Measurements from ENCODE around the gene MMP7. TPM values are rescaled to one million over a fixed set of nuclear protein-coding genes. Genes with fewer than 3 reads are reported as not detected.

Gene MMP7
- total RNA-seq, 2 donors from 2014 or later, result 54.5 to 105 TPM

DNA sequence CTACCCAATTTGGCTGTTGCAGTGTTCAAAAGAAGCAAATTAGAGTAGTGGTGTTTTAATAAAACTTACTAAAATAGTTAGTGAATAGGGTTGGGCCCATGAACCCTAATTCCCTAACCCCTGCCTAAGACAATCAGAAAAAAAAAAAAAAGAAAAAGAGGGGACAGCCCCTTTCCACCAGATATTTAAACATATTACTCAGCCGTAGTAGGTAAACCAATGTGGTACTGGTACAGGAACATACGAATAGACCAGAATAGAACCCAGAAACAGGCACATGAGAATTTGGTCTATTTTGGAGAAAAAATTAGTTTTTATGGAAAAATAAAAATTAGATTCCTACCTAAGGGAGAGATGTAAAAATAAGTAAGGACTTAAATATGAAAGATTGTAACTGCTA, 38.6 kb downstream of the MMP7 start:
- 92 to 97% methylated on average over 2 of the region's 2 CpGs for WGBS, 2 donors
- Histone ChIP-seq H3K9me3 (no peaks in the 10 kb centered on the region), H3K4me3 (no peak overlapping the region), H3K36me3 (replicated peaks in 1 of 2; ENCODE audit: insufficient read depth in 1 of 2, low read depth in 2 of 2) (no peaks in the 10 kb centered on the region), H3K27ac (no peak overlapping the region), H3K27me3 (no peaks in the 10 kb centered on the region), H3K4me1 (peaks cover 5% of the 10 kb centered on the region)
- ATAC-seq, result no peak
- DNase-seq, result no peak
- TF ChIP-seq, protein P1, sequence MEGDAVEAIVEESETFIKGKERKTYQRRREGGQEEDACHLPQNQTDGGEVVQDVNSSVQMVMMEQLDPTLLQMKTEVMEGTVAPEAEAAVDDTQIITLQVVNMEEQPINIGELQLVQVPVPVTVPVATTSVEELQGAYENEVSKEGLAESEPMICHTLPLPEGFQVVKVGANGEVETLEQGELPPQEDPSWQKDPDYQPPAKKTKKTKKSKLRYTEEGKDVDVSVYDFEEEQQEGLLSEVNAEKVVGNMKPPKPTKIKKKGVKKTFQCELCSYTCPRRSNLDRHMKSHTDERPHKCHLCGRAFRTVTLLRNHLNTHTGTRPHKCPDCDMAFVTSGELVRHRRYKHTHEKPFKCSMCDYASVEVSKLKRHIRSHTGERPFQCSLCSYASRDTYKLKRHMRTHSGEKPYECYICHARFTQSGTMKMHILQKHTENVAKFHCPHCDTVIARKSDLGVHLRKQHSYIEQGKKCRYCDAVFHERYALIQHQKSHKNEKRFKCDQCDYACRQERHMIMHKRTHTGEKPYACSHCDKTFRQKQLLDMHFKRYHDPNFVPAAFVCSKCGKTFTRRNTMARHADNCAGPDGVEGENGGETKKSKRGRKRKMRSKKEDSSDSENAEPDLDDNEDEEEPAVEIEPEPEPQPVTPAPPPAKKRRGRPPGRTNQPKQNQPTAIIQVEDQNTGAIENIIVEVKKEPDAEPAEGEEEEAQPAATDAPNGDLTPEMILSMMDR (IDR thresholded peaks at IDR 0.05), result no peak
- no peak for TF ChIP-seq POLR2A (IDR thresholded peaks at IDR 0.05)
- intact Hi-C loops (cut with DNase I), result loop anchor here (10.0 kb wide), 1 partner anchor 97 kb away; no protein-coding TSS in a partner anchor

DNA sequence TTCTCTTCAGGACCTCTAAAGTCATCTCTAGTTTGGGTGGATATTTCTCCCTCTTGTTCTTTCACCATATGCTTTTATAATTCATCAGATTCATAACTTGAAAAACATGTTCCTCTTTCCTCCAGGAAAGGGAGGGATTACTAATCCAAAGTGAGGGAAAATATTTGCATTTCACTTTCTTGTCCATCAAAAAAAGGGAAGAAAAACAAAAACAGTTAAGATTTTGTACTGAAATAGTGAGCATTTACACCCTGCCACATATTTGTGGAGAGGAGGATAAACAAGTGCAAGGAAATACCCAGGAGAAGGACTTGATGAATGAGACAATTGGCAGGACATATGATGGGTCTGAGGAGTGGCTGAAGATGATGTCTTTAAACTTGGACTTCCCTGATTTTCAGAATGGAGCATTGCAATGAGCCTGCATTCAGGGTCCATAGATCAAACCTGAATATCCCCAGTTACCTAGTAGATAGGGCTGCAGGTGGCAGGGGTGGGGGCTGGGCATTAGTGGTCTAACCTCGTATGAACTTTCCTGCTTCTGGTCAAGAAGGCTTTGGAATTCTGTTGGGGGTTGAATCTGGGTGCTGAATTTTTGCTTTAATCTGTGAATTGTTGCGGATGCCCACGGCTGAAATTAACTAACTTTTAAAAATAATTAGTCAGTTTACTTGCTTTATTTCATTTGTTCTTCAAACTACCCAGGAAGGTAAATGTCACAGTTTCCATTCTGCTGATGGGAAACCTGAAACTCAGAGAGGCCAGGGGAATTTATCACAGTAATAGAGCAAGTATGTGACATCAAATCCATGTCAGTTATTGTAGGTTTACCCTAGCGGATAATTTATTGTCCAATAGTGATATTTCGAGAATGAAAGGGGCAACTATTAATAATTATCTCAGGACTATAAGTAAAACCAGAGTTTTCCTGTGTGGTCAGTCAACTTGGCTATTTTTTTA, 41.1 kb downstream of the MMP7 start:
- DNase-seq (no peak), ATAC-seq (no peak)
- no peaks in the 10 kb centered on the region for H3K9me3 ChIP-seq
- no peak overlapping the region for H3K4me3 ChIP-seq
- peaks cover 13% of the 10 kb centered on the region for H3K4me1 ChIP-seq
- no peak overlapping the region for H3K27ac ChIP-seq
- TF ChIP-seq, protein P1 (IDR thresholded peaks at IDR 0.05), result no peak
- TF ChIP-seq POLR2A (IDR thresholded peaks at IDR 0.05), result no peak
- intact Hi-C loops (cut with DNase I), result loop anchor here (10.0 kb wide), 1 partner anchor 95 kb away; no protein-coding TSS in a partner anchor
- no peaks in the 10 kb centered on the region for H3K27me3 ChIP-seq
- WGBS, 2 donors, result 45 to 66% methylated on average over 5 of the region's 5 CpGs
- no peaks in the 10 kb centered on the region for H3K36me3 ChIP-seq (replicated peaks in 1 of 2; ENCODE audit: insufficient read depth in 1 of 2, low read depth in 2 of 2)

DNA sequence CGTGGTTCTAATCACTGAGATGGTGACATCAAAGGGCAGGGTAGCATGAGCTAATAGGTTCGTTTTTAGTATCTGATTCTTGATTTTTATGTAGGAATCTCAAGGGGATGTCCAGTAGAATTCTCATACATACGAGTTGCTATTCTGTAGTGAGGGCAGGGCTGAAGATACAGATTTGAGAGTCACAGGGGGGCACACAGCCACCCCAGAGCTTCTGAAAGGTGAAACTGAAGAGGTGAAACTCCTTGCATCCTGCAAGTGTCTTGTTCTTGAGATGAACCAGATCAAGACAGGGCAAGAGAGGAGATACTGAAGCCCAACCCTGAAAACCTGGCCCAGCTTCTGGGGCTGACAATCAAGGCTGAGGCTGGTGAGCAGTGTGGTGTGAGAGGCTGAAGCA, 42.3 kb downstream of the MMP7 start:
- Histone ChIP-seq H3K27ac (no peak overlapping the region), H3K4me1 (peaks cover 9% of the 10 kb centered on the region), H3K27me3 (no peaks in the 10 kb centered on the region), H3K4me3 (no peak overlapping the region), H3K36me3 (replicated peaks in 1 of 2; ENCODE audit: insufficient read depth in 1 of 2, low read depth in 2 of 2) (no peaks in the 10 kb centered on the region), H3K9me3 (no peaks in the 10 kb centered on the region)
- intact Hi-C loops (cut with DNase I), result no loop called here
- 68 to 79% methylated on average over 3 of the region's 3 CpGs for WGBS, 2 donors
- no peak for ATAC-seq
- TF ChIP-seq POLR2A (IDR thresholded peaks at IDR 0.05), result no peak
- TF ChIP-seq, protein P1 (IDR thresholded peaks at IDR 0.05), result no peak
- DNase-seq, result no peak

DNA sequence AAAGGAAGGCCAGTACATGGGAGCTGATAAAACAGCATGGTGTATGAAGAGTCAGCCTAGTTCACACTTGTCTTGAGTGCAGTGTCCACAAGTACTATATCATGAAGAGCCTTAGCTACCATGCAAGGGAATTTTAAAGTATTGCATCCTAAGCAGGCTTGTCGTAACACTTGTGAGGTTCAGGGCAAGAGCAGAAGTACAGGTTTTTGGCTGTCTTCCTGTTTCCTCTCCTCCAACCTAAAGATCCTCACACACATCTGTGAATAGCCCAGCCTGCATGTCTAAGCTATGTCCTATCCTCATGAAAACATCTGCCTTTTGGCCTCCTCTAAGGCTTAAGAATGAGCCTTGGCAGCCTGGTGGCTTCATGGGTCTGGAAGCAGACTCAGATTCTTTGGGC, 43.3 kb downstream of the MMP7 start:
- H3K4me1 ChIP-seq, result peaks cover 9% of the 10 kb centered on the region
- intact Hi-C loops (cut with DNase I), result no loop called here
- ATAC-seq (no peak), DNase-seq (no peak)
- no peaks in the 10 kb centered on the region for H3K27me3 ChIP-seq
- TF ChIP-seq POLR2A (IDR thresholded peaks at IDR 0.05), result no peak
- TF ChIP-seq, protein P1 (IDR thresholded peaks at IDR 0.05), result no peak
- 0 to 70% methylated on average over 1 of the region's 1 CpG for WGBS, 2 donors
- no peak overlapping the region for H3K27ac ChIP-seq
- H3K4me3 ChIP-seq, result no peak overlapping the region
- no peaks in the 10 kb centered on the region for H3K36me3 ChIP-seq (replicated peaks in 1 of 2; ENCODE audit: insufficient read depth in 1 of 2, low read depth in 2 of 2)
- no peaks in the 10 kb centered on the region for H3K9me3 ChIP-seq
